ENCODE measurements around the gene ZNG1B.
"Not testable (repeated sequence)": the region's sequence is repeated elsewhere in the genome, so short reads cannot be mapped to it uniquely, and the experiment has no call there.

ZNG1B gene

GRCh38 chr2:113503094-113504042 is 65.9 kb downstream of the ZNG1B start:
- peak in 4 of 5 donors; percentile 17 to 37 (median 25) for DNase-seq

- DNase-seq: not testable (repeated sequence)
Measured at GRCh38 chr2:113504081-113504480, 66.6 kb downstream of the ZNG1B start.

GRCh38 chr2:113507394-113508140 is 70.1 kb downstream of the ZNG1B start:
- DNase-seq: not testable (repeated sequence)

GRCh38 chr2:113508187-113508586 is 70.7 kb downstream of the ZNG1B start:
- DNase-seq: not testable (repeated sequence)

GRCh38 chr2:113510913-113511312 is 73.4 kb downstream of the ZNG1B start:
- not testable (repeated sequence) for DNase-seq

- not testable (repeated sequence) for DNase-seq
Measured at GRCh38 chr2:113511859-113512258, 74.4 kb downstream of the ZNG1B start.

- not testable (repeated sequence) for DNase-seq
Measured at GRCh38 chr2:113515457-113515856, 78.0 kb downstream of the ZNG1B start.

GRCh38 chr2:113515995-113516394 is 78.5 kb downstream of the ZNG1B start:
- not testable (repeated sequence) for DNase-seq

- not testable (repeated sequence) for DNase-seq
Measured at GRCh38 chr2:113517025-113517424, 79.5 kb downstream of the ZNG1B start.

- DNase-seq: not testable (repeated sequence)
Measured at GRCh38 chr2:113520837-113521236, 83.3 kb downstream of the ZNG1B start.

GRCh38 chr2:113521492-113521891 is 84.0 kb downstream of the ZNG1B start:
- DNase-seq: not testable (repeated sequence)

GRCh38 chr2:113524986-113525385 is 87.5 kb downstream of the ZNG1B start:
- not testable (repeated sequence) for DNase-seq

- not testable (repeated sequence) for DNase-seq
Measured at GRCh38 chr2:113527350-113528045, 90.0 kb downstream of the ZNG1B start.

GRCh38 chr2:113528126-113528525 is 90.6 kb downstream of the ZNG1B start:
- DNase-seq: not testable (repeated sequence)

- not testable (repeated sequence) for DNase-seq
Measured at GRCh38 chr2:113528904-113529303, 91.4 kb downstream of the ZNG1B start.

- not testable (repeated sequence) for DNase-seq
Measured at GRCh38 chr2:113532991-113533390, 95.5 kb downstream of the ZNG1B start.

GRCh38 chr2:113536573-113536972 is 99.1 kb downstream of the ZNG1B start:
- not testable (repeated sequence) for DNase-seq

- DNase-seq: not testable (repeated sequence)
Measured at GRCh38 chr2:113540834-113541203, 103.3 kb downstream of the ZNG1B start.

GRCh38 chr2:113541204-113541975 is 103.9 kb downstream of the ZNG1B start:
- peak in 1 of 5 donors; percentile 4 for DNase-seq

GRCh38 chr2:113541976-113542485 is 104.5 kb downstream of the ZNG1B start:
- not testable (repeated sequence) for DNase-seq

GRCh38 chr2:113542529-113542928 is 105.0 kb downstream of the ZNG1B start:
- DNase-seq: not testable (repeated sequence)
